GM19463 (cell line): ENCODE data around the gene PMEPA1.

Experiments used
- ATAC-seq: cut with Tn5 transposase; IDR thresholded peaks from one replicate; pipeline ENCODE4 v1.9.1; 2021; ENCODE audit warnings: mild to moderate bottlenecking, moderate library complexity; ENCODE audit not compliant: unreplicated experiment

PMEPA1 gene

DNA sequence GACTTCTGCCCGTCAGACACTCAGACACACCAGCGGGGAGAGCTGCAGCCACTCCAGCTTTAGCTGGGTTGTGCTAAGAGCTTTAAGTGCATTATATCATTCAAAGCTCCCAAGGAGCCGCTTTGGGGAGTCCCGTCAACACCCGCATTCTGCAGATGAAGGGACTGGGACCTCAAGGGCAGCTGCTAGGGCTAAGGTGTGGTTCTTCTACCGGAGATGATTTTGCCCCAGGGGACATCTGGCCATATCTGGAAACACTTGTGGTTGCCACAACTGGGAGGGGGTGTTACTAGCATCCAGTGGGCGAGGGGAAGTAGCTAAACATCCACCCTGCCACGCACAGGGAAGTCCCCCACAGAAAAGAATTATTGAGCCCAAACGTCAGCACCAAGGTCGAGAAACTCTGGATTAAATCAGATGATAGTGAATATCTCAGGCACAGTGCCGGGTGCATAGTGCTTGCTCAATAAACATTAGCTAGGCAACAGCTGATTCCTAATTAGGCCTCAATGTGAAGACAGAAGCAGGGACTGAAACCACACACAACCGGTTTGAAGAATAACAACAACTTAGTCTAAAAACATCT lies 29.6 kb downstream of the PMEPA1 start:
- ATAC-seq: peak; percentile 60

DNA sequence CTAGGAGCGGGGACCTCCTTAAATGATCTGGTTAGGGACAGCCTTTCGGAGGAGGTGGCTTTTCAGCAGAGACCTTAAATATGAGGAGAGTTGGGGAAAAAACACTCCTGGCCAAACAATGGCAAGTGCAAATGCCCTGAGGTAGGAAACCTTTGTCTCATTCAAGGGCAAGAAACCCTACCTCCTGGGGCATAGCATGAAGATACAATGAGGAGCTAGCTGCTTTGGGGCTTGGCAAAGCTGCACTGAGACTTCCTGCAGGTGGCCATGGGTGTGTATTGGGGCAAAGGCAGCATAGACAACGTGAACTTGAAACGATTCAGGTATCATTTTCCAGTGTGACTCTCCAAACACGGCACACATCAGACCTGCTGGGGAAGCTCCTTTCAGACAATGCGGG lies 30.7 kb downstream of the PMEPA1 start:
- no peak for ATAC-seq

DNA sequence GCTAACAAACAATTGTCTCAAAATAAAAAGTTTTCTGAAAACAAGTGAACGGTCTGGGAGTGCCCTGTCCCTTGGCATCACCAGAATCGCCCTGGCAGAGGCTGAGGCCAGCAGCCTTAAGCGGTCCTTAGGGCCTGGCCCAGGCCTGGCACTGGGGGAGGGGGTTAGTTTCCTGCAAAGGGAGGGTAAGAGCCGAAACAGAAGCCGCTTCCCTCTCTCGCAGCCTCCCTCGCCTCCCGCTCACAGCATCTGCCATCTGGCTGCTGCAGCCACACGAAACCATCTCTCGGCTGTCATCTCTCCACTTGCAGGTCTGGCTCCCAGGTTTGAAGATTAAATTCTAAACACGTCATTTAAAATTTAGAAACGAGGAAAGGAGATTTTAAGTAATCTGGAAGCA lies 31.5 kb downstream of the PMEPA1 start:
- no peak for ATAC-seq

DNA sequence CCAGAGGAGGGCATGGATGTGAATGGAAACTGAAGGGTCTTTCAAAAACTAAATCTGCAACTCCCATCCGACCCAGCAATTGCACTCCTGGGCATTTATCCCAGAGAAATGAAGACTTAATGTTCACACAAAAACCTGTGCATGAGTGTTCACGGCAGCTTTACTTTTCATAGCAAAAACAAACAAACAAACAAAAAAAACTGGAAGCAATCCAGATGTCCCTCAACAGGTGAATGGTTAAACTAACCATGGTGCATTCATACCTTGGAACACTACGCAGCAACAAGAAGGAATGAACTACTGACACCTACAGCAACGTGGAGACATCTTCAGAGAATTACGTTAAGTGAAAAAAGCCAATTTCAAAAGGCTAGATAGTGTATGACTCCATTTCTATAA lies 32.2 kb downstream of the PMEPA1 start:
- no peak for ATAC-seq

DNA sequence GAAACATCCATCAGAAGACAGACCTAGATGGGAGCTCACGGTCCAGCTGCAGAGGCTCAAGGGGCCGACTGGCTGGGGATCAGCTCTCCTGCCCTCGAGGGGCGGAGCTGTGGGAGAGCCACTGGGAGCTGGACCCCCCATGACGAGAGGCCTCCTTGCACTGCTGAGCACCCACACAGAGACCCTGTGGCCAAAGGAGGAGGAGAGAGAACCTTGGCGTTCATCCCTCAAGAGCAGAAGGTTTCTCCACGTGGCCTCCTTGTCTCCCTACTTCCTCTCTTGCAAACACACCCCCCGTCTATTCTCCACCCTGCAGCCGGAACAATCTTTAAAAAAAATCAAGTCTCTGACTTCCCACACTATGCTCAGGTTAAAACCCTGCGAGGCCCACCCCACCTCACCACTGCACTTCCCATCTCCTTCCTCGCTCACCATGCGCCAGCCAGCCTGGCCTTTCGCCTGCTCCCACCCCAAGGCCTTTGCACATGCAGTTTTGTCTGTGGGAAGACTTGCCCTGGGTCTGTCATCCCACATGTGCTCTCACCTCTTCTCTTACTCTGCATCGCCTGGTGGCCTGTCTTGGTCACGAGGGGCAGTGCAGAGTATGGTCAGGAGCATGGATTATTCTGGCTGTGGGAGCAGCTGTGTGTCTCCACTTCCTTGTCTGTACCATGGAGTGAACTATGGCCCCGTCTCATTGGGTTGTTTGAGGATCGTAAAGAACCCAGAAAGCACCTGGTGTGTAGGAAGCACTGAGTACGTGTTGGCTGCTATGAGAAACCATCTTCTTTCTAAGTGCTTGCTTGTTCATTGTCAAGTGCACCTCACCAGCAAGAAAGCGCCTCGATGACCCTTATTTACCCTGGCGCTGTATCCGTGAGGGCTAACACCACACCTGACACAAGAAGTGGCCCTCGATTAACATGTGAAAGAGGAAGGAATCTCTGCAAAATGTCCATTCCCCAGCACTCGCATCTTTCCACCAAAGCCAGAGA lies 32.9 kb downstream of the PMEPA1 start:
- no peak for ATAC-seq

DNA sequence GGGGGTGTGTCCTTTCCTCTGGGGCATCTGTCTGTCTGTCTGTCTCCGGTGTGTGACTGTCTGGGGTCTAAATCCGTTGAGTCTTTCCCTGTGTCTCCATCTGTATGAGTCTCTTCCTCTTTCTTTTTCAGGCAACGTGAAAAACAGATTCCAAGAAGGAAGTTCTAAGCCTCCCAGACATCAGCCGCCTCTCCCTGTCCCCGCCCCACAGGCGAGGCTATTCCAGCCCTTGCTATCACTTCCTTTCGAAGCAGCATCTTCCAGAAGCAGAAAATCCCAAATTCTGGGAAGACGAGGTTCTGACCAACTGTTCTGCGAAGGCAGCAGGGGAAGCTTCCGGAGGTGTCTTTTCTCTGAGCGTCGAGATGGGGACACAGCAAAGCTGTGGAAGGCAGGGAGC lies 34.0 kb downstream of the PMEPA1 start:
- no peak for ATAC-seq

DNA sequence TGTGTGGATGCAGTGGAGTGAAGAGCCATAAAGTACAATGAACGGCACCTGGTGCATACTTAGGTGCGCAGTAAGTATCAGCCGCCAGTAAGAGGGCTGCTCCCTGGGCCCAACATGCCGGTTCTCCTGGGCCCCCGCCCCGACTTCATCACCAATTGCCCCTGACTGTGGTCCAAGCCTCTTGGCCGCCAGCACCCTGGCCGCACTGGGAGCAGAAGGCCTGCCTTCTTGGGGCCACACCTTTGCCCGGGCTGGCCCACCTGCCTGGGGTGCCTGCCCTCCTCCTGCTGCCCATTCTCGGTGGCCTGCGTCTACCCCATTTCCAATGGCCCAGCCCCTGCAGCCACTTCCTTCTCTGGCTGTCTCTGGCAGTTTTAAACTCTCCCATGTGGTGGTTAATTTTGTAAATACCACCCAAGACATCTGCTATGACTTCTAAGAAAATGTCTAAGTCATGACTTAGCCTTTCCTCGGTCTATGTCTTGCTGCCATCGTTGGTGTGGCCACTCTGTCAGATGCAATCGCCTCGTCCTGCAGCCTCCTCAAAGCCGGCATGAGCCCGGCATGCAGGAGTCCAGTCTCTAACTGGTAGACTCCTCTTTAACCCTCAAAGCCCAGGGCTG lies 36.8 kb downstream of the PMEPA1 start:
- ATAC-seq: no peak

DNA sequence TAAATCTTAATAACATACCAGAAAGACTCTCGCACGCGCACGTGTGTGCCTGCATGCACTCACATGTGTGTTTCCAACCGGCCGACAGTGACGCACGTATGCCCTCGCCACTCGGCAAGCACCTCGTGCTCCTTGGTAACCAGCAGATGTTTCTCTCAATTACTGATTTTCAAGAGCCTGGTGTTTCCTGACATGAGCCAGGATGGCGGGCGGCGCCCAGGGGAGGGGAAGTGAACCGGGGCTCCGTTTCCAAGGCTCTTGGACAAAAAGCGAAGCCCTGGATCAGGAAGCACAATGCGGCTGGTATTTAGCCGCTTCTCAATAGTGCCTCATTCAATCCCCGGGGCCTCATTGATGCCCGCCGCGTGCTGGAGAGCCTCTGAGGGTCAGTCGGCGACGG lies 37.7 kb downstream of the PMEPA1 start:
- no peak for ATAC-seq

DNA sequence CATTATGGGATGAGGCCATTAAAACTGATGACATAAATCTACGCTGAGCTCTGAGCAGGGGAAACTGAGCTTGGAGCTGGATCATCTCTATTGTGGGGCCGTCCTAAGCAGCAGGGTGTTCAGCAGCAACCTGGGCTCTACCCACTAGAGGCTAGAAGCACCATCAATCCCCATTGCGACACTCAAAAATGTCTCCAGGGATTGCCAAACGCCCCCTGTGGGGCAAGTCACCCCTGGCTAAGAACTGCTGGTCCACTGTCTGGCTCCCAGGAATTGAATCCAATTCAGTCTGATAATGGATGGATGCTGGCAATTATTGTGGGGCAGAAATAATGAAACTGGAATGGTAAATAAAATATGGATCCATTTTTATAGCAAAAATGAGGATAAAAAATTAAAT lies 38.2 kb downstream of the PMEPA1 start:
- ATAC-seq: no peak

DNA sequence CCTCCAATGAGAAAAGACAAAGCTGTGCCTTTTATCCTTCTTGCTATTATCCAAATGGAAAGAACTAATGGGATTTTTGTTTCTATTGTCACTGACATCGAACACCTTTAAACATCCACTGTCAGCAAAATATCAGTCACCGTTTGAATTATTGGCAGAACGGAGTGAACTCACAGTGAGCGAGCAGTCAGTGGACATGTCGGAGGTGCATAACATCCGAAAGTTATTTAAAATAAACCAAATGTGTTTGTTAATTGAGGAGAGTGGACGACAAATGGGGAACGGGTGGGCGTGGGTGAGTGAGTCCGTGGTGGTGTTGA lies 38.8 kb downstream of the PMEPA1 start:
- no peak for ATAC-seq

DNA sequence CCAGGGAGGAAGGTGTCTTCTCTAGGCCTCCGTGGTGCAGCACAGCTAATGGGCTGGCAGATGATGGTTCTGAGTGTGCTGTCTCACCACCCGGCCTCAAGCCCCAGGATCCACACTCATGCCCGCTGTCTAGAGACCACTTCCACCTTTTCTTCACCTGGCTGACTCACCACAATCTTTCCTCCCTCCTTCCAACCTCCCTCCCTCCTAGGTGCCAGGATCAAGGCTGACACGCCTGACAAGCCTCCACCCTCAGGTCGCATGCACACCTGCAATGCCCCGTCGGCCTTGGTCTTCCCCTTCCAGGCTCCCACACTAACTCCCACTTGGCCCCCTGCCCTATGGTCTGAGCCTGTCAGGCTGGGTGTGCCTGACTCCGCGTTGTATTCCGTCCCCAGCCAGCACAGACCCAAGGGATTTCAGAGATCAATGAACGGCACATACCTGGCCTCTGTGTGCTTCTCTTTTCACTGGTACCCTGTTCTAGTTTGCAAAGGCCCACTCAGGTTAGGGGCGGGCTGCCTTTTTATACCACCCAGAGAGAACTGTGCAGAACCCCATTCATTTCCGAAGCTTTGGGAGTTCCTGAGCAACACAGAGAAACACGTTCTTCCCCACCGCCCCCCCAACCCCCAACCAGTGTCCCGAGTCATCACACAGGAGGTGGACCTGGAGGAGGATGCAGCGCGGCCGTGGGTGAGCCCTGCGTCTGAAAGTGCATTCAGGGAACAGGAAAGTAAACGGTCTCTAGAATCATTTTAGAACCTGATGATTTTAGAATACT lies 39.3 kb downstream of the PMEPA1 start:
- no peak for ATAC-seq

DNA sequence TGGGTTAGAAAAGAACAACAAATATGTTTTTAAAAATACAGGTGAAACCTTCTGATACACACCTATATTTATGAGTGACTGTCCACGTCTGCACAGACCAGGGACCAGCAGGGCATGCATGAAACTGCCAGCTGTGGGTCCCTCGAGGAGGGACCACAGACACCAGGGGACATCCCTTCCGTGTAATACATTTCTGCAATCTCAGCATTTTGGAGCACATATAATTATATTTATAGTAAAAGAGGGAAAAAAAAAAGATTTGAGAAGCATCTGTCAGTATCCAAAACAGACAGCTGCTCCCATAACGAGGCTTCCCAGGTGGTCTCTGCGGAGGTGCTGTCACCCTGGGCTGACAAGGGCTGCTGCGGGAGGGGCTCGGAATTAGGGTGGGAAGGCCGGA lies 40.2 kb downstream of the PMEPA1 start:
- ATAC-seq: no peak

DNA sequence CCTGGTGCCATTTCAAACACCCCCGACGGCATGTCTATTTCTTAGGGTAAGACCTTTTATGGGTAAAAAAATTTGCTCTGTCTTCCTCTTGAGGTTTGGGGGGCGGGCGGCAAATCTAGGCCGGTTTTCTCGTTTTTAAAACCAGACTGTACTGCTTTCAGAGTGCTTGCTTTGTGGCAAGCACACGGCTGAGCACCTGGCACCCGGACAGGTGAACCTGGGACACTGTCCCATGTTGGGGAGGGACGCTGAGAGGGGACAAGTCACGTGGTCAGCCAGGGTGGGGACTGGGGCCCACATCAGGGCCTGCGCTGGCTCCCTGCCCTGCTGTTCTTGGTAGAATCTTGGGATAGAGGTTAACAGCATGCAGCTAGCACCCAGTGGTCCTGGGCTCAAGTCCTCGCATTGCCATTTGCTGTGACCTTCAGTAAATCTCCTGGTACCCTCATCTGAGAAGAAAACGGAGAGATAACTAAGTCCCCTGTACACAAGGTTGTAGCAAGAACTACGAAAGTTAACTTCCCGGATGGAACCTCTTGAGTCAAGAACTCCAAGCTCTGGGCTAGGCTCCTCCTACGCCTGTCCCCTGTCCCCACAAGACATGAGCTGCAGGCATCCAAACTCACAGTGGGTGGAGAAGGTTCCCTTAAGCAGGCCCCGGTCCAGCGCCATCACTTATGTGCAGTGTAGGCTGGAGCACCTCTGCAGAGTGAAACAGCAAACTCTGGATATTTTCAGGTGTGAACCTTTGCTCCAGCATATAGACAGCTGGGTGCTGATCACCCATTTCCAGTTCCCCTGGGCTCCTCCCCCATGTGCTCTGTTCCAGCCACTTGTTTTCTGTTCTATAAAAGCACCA lies 41.7 kb downstream of the PMEPA1 start:
- no peak for ATAC-seq

DNA sequence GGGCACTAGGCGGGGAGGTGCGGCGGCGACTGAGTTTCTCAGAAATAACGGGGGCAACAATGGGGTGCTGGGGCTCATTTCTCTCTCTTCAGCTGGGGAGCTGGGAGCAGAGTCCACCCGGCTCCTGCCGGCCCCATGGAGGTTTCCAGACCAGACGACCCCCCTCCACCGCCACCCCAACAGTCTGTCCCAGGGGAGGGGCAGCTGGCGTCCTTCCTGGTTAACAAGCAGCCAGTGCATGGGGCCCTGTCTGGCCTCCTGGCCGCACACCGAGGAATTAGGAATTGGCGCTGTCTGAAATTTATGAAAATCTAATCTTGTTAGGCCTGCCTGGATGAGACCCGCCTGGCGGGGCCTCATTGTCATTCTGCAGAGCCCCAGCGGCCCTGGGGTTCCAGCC lies 42.4 kb downstream of the PMEPA1 start:
- ATAC-seq: no peak

DNA sequence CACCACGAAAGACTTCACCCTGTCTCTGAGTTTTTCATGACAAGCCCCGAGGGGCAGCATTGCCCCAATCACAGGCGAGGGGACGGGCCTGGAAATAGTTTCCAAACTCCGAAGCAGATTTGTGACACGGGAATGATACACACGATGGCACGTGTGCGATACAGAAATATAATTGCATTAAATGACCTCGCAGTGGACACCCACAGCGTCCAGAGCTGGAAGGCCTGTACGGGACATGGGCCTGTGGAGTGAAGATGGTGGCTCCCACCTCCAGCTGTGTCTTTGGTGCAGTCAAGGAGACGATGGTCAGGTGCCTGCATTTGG lies 43.0 kb downstream of the PMEPA1 start:
- no peak for ATAC-seq

DNA sequence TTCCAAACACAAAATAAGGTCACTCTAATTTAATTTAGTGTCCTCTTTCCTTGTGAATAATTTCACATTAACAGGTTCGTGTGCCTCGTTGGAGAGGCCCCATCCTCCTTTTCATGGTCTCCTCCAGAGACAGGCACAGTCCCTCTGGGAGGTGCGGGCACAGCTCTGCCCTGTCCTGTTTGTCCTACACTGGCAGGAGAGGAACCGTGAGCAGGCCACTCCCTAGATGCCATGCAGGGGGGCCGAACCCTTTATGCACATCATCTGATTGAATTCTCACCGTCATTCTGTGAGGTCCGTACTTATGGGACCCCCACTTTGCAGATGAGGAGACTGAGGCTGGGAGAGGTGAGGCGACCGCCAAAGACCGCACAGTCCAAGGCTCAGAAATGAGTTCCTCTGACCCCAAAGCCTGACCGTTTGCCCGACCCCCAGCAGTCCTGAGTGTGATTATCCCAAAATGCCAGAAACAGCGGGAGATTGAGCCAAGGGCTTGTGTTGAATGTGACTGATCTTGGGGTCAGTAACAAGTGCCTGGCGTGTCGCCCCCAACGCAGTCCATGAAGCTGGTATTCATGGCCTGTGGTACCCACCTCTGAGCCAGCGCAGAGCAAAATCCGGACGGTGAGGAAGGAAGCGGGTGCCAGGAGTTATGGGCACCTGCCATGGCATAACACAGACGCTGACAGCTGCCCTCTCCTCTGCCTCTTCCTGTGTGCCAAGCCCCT lies 43.5 kb downstream of the PMEPA1 start:
- ATAC-seq: no peak

DNA sequence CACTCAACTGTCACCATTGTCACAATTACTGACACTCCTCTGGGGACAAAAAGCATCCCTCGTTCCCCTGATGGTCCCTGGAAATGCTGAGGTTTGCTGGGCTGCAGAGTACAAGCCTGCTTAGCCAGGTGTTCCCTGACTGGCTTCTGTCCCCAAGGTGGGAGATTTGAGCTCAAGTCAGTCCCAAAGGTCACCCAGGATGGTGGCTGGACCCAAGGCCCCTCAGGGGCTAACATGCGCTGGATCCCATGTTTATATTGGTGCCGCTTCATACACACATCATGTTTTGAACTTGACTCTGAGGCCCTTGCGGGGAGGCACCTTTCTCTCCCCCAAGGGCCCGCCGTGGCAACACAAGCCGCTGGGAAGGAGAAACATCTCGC lies 44.2 kb downstream of the PMEPA1 start:
- no peak for ATAC-seq

DNA sequence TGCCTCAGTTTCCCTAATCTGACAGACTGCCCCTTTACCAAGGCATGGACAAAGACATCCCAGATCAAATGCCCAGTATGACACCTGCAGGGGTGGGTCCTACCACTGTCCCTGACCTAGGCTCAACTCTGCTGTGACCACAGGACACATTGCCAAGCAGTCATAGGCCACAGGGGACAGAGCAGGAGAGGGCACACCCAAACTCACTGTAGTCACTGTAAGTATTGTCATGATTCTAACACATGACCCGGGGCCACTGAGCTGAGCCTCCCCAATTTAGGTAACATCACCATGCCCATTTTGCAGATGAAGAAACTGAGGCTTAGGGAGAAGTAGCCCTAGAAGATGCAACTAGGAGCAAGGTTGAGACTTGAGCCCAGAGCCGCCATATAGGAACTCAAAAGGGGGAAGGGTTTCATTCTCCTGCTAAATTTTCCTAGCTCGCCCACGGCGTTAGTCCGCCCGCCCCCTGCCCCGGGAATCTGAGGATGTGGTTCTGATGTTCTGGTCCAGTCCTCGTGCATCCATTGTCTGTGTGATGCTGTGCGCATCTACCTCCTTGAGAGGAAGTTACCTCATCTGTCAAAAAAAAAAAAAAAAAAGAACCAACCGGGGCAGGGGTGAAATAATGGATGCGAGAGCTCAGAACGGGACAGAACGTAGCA lies 44.8 kb downstream of the PMEPA1 start:
- no peak for ATAC-seq

DNA sequence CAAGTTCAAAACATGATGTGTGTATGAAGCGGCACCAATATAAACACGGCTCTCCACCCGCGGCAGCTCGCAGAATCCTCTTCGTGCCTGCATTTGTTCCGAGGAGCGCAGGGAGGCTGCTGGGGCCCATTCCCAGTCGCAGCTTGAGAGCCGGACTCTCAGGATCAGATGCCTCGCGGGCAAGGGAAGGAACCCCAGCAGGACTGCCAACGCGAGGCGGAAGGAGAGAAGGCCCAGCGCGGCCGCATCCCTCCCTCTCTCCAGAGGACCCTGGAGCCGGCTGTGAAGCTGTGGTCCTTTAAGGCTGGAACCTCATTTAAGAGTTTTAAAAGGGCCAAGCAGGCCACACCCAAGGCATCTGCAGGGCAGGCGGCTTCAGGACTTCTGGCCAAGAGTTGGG lies 45.3 kb downstream of the PMEPA1 start:
- ATAC-seq: no peak
